HepG2 (cell line): ENCODE measurements around the gene NDEL1. TPM values are rescaled to one million over a fixed set of nuclear protein-coding genes. Genes with fewer than 3 reads are reported as not detected.

Experiments used
- ATAC-seq: fragments of 200-7000 bp; cut with Tn5 transposase; 3 replicates; pipeline ENCODE4 v1.9.1; 2020; ENCODE audit warnings: mild to moderate bottlenecking, moderate library complexity
- BruUV-seq: library from RNA; stranded (reverse); fragments of 400-500 nt; replicated peaks from 2 replicates; lab custom pipeline; 2021; lab: Mats Ljungman, UMichigan
- CTCF ChIA-PET: fragments of 300-600 bp; formaldehyde crosslinking; extraction: SDS; loops from one replicate; lab custom pipeline; 2021; ENCODE audit warnings: low total read pairs, inconsistent platforms, low intra/inter-chr PET ratio; lab: Yijun Ruan, JAX
- POLR2A ChIA-PET: fragments of 350-600 bp; sonication (Branson Sonifier 250); formaldehyde crosslinking; loops from one replicate; lab custom pipeline; 2020; ENCODE audit warnings: antibody characterized with exemption, inconsistent platforms; lab: Yijun Ruan, JAX
- DNase-seq: peaks from one replicate; pipeline ENCODE4 v3.0.0-alpha.2; 2015; ENCODE audit warnings: low spot score
- FAIRE-seq: peaks from 3 replicates; lab custom pipeline; 2011; peaks lifted over from hg19 to GRCh38; lab: Jason Lieb, UNC
- H2AFZ ChIP-seq: one replicate; pipeline ENCODE4 v1.6.1; 2011; ENCODE audit warnings: low read length, inconsistent platforms
- H3K27ac ChIP-seq: fragments of 300-600 bp; 3 replicates; pipeline ENCODE4 v1.8.0; 2011; ENCODE audit warnings: mixed run types, mild to moderate bottlenecking, mixed read lengths, low read length, inconsistent platforms; ENCODE audit not compliant: insufficient read depth; ENCODE audit errors: extremely low read length
- H3K27me3 ChIP-seq, 2 experiments: fragments of 200-600 bp in 1 of 2; 2 replicates in 1 of 2; 3 replicates in 1 of 2; pipeline versions ENCODE4 v1.6.0 to v1.8.0; 2011; ENCODE audit warnings: low read length in 2 of 2, mild to moderate bottlenecking in 2 of 2, moderate library complexity in 2 of 2, inconsistent platforms in 1 of 2; ENCODE audit not compliant: insufficient read depth in 2 of 2, control insufficient read depth in 1 of 2
- H3K36me3 ChIP-seq, 2 experiments: fragments of 200-600 bp in 1 of 2; replicated peaks in 1 of 2; 2 replicates in 1 of 2; 3 replicates in 1 of 2; pipeline versions ENCODE4 v1.5.1 to v1.8.0; 2011; ENCODE audit warnings: low read length in 2 of 2, inconsistent platforms in 1 of 2; ENCODE audit not compliant: insufficient read depth in 2 of 2, control insufficient read depth in 1 of 2
- H3K4me1 ChIP-seq: 2 replicates; pipeline ENCODE4 v1.5.1; 2012; ENCODE audit warnings: low read length, inconsistent platforms; ENCODE audit not compliant: insufficient read depth
- H3K4me2 ChIP-seq: 2 replicates; pipeline ENCODE4 v1.6.0; 2011; ENCODE audit warnings: low read depth, low read length, inconsistent platforms
- H3K4me3 ChIP-seq, 3 experiments: fragments of 200-600 bp in 1 of 3; sonication (generic), shearing (Covaris generic) in 1 of 3; replicated peaks in 1 of 3; 2 replicates each; pipeline ENCODE4 v1.5.1; 2011 to 2016; ENCODE audit warnings: low read length in 3 of 3, inconsistent platforms in 2 of 3, low read depth in 2 of 3, mild to moderate bottlenecking in 2 of 3, control low read depth in 1 of 3, mixed read lengths in 1 of 3; ENCODE audit not compliant: insufficient read depth in 1 of 3
- H3K79me2 ChIP-seq: one replicate; pipeline ENCODE4 v1.6.1; 2011; ENCODE audit warnings: low read length, inconsistent platforms; ENCODE audit not compliant: insufficient read depth
- H3K9ac ChIP-seq: 2 replicates; pipeline ENCODE4 v1.6.0; 2011; ENCODE audit warnings: mild to moderate bottlenecking, low read depth, low read length, inconsistent platforms; ENCODE audit not compliant: insufficient read depth
- H3K9me3 ChIP-seq: 2 replicates; pipeline ENCODE4 v1.5.1; 2012; ENCODE audit warnings: mild to moderate bottlenecking, low read length
- H4K20me1 ChIP-seq: 2 replicates; pipeline ENCODE4 v1.6.0; 2011; ENCODE audit warnings: inconsistent platforms, mild to moderate bottlenecking, low read length, moderate library complexity; ENCODE audit not compliant: insufficient read depth
- ARID4A ChIP-seq: sonication (generic); formaldehyde crosslinking; IDR thresholded peaks from 2 replicates; pipeline ENCODE4 v1.5.0; 2020; ENCODE audit warnings: mild to moderate bottlenecking, missing genetic modification reagents, borderline replicate concordance
- DMTF1 ChIP-seq: sonication (generic); formaldehyde crosslinking; IDR thresholded peaks from 2 replicates; pipeline ENCODE4 v1.4.0; 2020; ENCODE audit warnings: mild to moderate bottlenecking, missing genetic modification reagents
- GPN1 ChIP-seq: sonication (generic); formaldehyde crosslinking; IDR thresholded peaks from 2 replicates; pipeline ENCODE4 v1.5.1; 2020; ENCODE audit warnings: missing genetic modification reagents, borderline replicate concordance
- KDM4B ChIP-seq: sonication (generic); formaldehyde crosslinking; IDR thresholded peaks from 2 replicates; pipeline ENCODE4 v1.4.0; 2020; ENCODE audit warnings: missing genetic modification reagents
- MEIS2 ChIP-seq: sonication (generic); formaldehyde crosslinking; IDR thresholded peaks from 2 replicates; pipeline ENCODE4 v1.9.0; 2021; ENCODE audit warnings: mild to moderate bottlenecking, missing genetic modification reagents
- SUZ12 ChIP-seq: fragments of 150-350 bp; IDR thresholded peaks from 2 replicates; pipeline ENCODE4 v1.6.1; 2014; ENCODE audit warnings: low read depth, low read length
- ZC3H4 ChIP-seq: sonication (generic); formaldehyde crosslinking; IDR thresholded peaks from 2 replicates; pipeline ENCODE4 v1.4.0; 2020; ENCODE audit warnings: missing genetic modification reagents, borderline replicate concordance
- ZNF235 ChIP-seq: sonication (generic); formaldehyde crosslinking; IDR thresholded peaks from 2 replicates; pipeline ENCODE4 v1.8.1; 2023; ENCODE audit warnings: mild to moderate bottlenecking, missing genetic modification reagents, borderline replicate concordance
- ZNF720 ChIP-seq: sonication (generic); formaldehyde crosslinking; IDR thresholded peaks from 2 replicates; pipeline ENCODE4 v1.4.0; 2020; ENCODE audit warnings: missing genetic modification reagents
- ZSCAN25 ChIP-seq: sonication (generic); formaldehyde crosslinking; IDR thresholded peaks from 2 replicates; pipeline ENCODE4 v1.8.0; 2022; ENCODE audit warnings: mild to moderate bottlenecking, missing genetic modification reagents
- WGBS: methylation state at CpG from one replicate; pipeline ENCODE4 v1.1.6; 2017; ENCODE audit warnings: low lambda C conversion rate; 5-methylcytosine and 5-hydroxymethylcytosine counted together
- in situ Hi-C: cut with HindIII; loops from 2 replicates; pipeline ENCODE4 v1.10.0; 2017; ENCODE audit warnings: low pct_unique_long_range_greater_than_20kb; ENCODE audit not compliant: extremely low pct_ligation_motif_present
- intact Hi-C: fragments of 100-400 bp; cut with micrococcal nuclease; formaldehyde crosslinking; loops from one replicate; pipeline ENCODE4 v1.10.0; 2022; ENCODE audit not compliant: unreplicated experiment
- polyA plus RNA-seq, 8 experiments: library from polyadenylated mRNA; depleted of rRNA in 3 of 8; stranded (reverse) in 7 of 8; unstranded in 1 of 8; fragments of >200 nt; fragmentation: Illumina TruSeq in 4 of 8; extraction: Trizol in 4 of 8; gene quantifications; 2 replicates each; pipeline versions ENCODE4 v1.2.1 to v1.2.3, GENCODE V29; 2011 to 2016; ENCODE audit warnings: low read depth in 4 of 8, missing spikeins in 1 of 8, mixed read lengths in 1 of 8; ENCODE audit not compliant: insufficient read depth in 1 of 8
- total RNA-seq, 5 experiments: library from RNA; depleted of rRNA; stranded (reverse); fragments of >200 nt; fragmentation: Illumina TruSeq; extraction: Trizol; gene quantifications; 2 replicates each; pipeline ENCODE4 v1.2.3, GENCODE V29; 2016; ENCODE audit warnings: low read depth in 1 of 5

Gene NDEL1
- total and polyA plus RNA-seq, 2 of the 13 experiments (the other 11 are each of a cell fraction or from before 2014, with no cell fraction given), result 59.8 to 153 TPM

DNA sequence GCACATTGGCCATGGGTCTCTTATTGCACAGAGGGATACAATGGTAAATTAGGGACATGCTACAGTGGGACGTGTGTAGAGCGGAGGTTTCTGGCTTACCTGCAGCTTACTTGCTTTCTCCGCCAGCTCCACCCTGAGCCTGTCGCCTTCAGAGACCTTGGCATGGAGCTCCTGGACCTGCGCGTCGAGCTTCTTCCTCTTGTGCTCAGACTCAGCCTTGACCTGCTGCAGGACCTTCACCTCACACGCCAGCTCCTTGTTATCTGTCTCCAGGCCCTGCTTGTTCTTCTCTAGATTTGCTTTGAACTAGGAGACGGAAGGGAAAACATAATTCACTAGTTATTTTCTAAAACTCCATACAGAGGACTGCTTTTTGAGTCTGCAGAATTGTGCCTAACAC, 63.5 kb downstream of the NDEL1 start (continued):
- TF ChIP-seq ARID4A (CRISPR knock-in tag) (no peak), GPN1 (CRISPR knock-in tag) (no peak), KDM4B (CRISPR knock-in tag) (no peak), MEIS2 (no peak), ZNF720 (CRISPR knock-in tag) (no peak)

DNA sequence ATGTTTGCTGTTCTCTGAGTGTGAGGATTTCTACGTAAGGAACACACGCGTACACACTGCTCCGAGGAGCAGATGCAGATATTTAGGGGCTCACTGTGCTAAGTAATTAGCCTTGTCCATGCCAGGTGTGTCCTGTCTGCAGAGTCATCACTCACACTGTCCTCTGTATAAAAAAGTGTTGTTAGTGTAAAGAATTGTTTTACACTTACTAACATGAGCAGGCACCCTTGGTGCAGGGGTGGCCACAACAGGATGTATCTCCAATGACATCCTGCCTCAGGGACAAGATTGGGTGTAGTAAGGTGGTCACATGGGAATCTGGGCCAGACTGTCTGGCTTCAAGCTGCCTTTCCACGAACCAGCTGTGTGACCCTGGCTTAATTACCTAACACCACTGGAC, 63.9 kb downstream of the NDEL1 start:
- in situ Hi-C loops, result no loop called here
- no peak overlapping the region for H3K4me2 ChIP-seq

More for the DNA sequence above, 63.9 kb downstream of the NDEL1 start:
- intact Hi-C loops, result no loop called here
- Histone ChIP-seq H3K9me3 (no peaks in the 10 kb centered on the region), H3K36me3 (peaks cover 37 to 71% of the 10 kb centered on the region in 2 experiments), H2AFZ (no peak overlapping the region), H3K27ac (no peak overlapping the region), H4K20me1 (no peaks in the 10 kb centered on the region), H3K9ac (no peak overlapping the region), H3K79me2 (no peaks in the 10 kb centered on the region), H3K4me3 (no peak overlapping the region), H3K4me1 (no peaks in the 10 kb centered on the region)
- FAIRE-seq, result no peak
- ATAC-seq, result no peak
- DNase-seq, result no peak
- no TSS peak for BruUV-seq
- ChIA-PET POLR2A (no interaction called here), CTCF (no interaction called here)
- WGBS, result 99% methylated on average over 5 of the region's 5 CpGs
- TF ChIP-seq ZSCAN25 (CRISPR knock-in tag), result no peak
- TF ChIP-seq DMTF1 (CRISPR knock-in tag), result no peak
- no peak for TF ChIP-seq ZC3H4 (CRISPR knock-in tag)
- no peak for TF ChIP-seq SUZ12
- no peak for TF ChIP-seq ZNF235 (CRISPR knock-in tag)
- TF ChIP-seq, all 625 proteins: peak for 0
- no peaks in the 10 kb centered on the region for H3K27me3 ChIP-seq
